ENCODE data around the gene CNKSR1.

The CNKSR1 gene

GRCh38 chr1:26177182-26177684 lies at the start of gene CNKSR1:
CNKSR1 (plus strand) TSS chr1:26177491; CDS start chr1:26177548, 57 bp downstream.
- no peak for DNase-seq (ENCODE audit: low read depth)

GRCh38 chr1:26129778-26130177 lies 47.5 kb upstream of the CNKSR1 start:
- no peak for DNase-seq (ENCODE audit: low read depth)

GRCh38 chr1:26130695-26131094 lies 46.6 kb upstream of the CNKSR1 start:
- DNase-seq (ENCODE audit: low read depth) = no peak

- no peak for DNase-seq (ENCODE audit: low read depth)
Observed at GRCh38 chr1:26132128-26132833, 45.0 kb upstream of the CNKSR1 start.

GRCh38 chr1:26132834-26133167 lies 44.5 kb upstream of the CNKSR1 start:
- no peak for DNase-seq (ENCODE audit: low read depth)

- no peak for DNase-seq (ENCODE audit: low read depth)
Observed at GRCh38 chr1:26134466-26134865, 42.8 kb upstream of the CNKSR1 start.

- no peak for DNase-seq (ENCODE audit: low read depth)
Observed at GRCh38 chr1:26138974-26139558, 38.2 kb upstream of the CNKSR1 start.

GRCh38 chr1:26142159-26142558 lies 35.1 kb upstream of the CNKSR1 start:
- no peak for DNase-seq (ENCODE audit: low read depth)

GRCh38 chr1:26145041-26145959 lies 32.0 kb upstream of the CNKSR1 start:
- DNase-seq (ENCODE audit: low read depth) = peak; percentile 64

GRCh38 chr1:26145960-26146294 lies 31.4 kb upstream of the CNKSR1 start:
- DNase-seq (ENCODE audit: low read depth) = no peak

GRCh38 chr1:26148887-26149286 lies 28.4 kb upstream of the CNKSR1 start:
- DNase-seq (ENCODE audit: low read depth) = no peak

- no peak for DNase-seq (ENCODE audit: low read depth)
Observed at GRCh38 chr1:26153966-26154532, 23.2 kb upstream of the CNKSR1 start.

- DNase-seq (ENCODE audit: low read depth) = no peak
Observed at GRCh38 chr1:26154750-26155149, 22.5 kb upstream of the CNKSR1 start.

GRCh38 chr1:26155370-26156284 lies 21.7 kb upstream of the CNKSR1 start:
- no peak for DNase-seq (ENCODE audit: low read depth)

- no peak for DNase-seq (ENCODE audit: low read depth)
Observed at GRCh38 chr1:26156285-26157038, 20.8 kb upstream of the CNKSR1 start.

GRCh38 chr1:26158271-26158907 lies 18.9 kb upstream of the CNKSR1 start:
- DNase-seq (ENCODE audit: low read depth) = no peak

GRCh38 chr1:26158908-26159742 lies 18.2 kb upstream of the CNKSR1 start, which contains the start of gene FAM110D:
FAM110D (plus strand) TSS chr1:26159079; CDS start chr1:26161292, 2,213 bp downstream.
- no peak for DNase-seq (ENCODE audit: low read depth)

- DNase-seq (ENCODE audit: low read depth) = no peak
Observed at GRCh38 chr1:26159743-26160039, 17.6 kb upstream of the CNKSR1 start.

All from activated T-helper 1 cell treated with Interleukin-2 at 50 U/mL for 16 hours (primary cell).